EH (cell line): Measurements from ENCODE around the gene SPCS1.
A peak's percentile ranks its signal among the peaks of the same experiment; 100 is the strongest.
"Not testable (repeated sequence)": the region's sequence is repeated elsewhere in the genome, so short reads cannot be mapped to it uniquely, and the experiment has no call there.

Source experiments
- DNase-seq: peaks from one replicate; pipeline ENCODE4 v3.0.0-alpha.2; 2015; ENCODE audit warnings: low read depth

The SPCS1 gene

DNA sequence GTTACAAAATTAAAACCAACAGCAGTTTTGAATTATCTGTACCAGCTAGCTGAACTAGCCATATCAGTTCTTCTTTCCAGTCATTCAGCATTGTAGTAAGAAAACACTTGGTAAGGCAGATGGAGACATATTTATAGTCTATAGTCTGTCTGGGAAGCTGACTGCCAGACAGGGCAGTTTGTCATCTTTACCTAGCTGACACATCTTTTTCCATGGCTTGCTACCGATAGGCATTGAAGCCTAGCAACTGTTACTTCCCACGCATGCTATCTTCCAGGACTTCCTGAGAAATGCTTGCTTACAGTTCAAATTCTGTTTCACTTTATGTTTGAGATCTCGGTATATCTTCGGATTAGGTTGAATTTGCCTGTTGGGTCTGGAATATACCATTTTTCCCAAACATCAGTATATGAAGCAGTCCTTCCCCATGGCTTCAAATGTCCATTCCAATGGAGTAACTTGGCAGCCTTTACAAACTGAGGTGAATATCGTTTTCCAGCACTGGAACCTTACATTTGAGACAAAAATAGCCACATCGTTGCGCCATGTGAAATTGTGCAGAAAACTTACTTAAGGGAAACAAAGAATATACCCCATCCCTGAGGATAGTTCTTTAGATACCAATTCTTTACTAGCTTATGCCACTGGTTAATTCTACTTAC, 11.2 kb upstream of the SPCS1 start:
- no peak for DNase-seq

DNA sequence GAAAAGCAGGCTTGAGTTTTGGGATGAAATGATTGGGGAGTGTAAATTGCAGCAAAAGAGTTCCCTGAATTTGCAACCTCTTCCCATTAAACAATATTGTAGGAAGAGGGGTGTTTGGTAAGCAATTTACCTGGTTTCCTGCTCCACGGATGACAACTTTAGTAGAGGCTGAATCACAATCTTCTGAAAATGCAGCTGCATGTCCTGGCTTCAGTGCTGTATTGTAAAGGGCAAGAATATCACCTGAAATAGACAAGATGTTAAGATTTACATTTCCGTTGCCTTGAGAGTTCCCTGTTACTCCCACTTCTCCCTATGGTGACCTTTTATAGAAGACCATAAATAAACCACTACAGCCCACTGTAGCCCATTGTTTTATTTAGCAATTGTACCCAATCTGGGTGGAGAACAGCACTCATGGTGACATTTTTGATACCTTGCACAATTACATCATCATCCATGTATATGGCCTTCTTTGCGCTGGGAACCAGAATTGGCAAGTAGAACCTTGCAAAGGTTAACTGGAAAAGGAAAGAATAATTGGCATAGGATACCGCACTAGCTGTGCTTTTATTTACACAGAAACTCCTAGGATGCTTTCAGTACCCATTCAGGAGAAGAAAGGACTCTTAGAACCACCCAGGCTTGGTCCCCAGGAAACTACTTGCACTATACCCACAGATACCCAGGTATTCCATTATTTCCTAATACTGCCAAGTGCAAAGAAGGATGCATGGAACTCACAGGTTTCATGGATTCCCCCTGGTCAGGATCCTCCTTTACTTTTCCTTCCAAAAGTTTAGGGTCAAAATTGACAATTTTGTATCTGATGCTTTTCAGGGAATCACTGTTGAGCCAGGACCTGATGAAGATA, 9.9 kb upstream of the SPCS1 start:
- no peak for DNase-seq

- DNase-seq, result no peak
Observed at GRCh38 chr3:52696830-52697631, 8.9 kb upstream of the SPCS1 start.

- DNase-seq, result no peak
Observed at GRCh38 chr3:52697632-52697965, 8.3 kb upstream of the SPCS1 start.

- no peak for DNase-seq
Observed at GRCh38 chr3:52703341-52703740, 2.6 kb upstream of the SPCS1 start.

GRCh38 chr3:52704611-52705437, 1.1 kb upstream of the SPCS1 start:
- DNase-seq, result peak; percentile 60

DNA sequence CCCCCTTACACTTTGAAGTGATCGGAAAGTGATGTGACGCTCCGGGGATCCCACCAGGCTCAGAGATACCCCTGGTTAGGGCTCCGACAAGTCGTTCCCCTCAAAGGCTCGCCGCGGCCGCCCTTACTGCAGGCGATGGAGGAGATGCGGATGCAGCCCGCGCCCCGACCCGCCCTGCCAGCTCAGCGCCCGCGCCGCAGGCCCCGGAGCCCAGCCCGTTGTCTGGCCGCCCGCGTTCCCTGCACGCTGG, 543 bp upstream of the SPCS1 start:
- DNase-seq, result no peak

DNA sequence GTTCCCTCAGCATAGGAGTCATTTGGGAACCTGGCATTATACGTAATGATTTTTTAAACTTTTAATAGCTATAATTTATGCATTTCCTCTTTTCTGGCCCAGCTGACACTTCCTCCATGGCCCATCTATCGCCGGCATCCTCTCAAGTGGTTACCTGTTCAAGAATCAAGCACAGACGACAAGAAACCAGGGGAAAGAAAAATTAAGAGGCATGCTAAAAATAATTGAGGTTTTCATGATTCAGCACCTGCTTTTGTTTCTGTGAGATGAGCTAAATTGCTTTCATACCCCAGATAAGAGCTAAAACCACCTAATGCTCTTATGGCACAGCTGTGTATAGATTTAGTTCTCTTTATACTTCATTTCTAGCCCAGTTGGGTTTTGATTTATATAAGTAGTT, 1.7 kb downstream of the SPCS1 start:
- DNase-seq, result no peak

GRCh38 chr3:52710512-52710911, 4.6 kb downstream of the SPCS1 start:
- no peak for DNase-seq

DNA sequence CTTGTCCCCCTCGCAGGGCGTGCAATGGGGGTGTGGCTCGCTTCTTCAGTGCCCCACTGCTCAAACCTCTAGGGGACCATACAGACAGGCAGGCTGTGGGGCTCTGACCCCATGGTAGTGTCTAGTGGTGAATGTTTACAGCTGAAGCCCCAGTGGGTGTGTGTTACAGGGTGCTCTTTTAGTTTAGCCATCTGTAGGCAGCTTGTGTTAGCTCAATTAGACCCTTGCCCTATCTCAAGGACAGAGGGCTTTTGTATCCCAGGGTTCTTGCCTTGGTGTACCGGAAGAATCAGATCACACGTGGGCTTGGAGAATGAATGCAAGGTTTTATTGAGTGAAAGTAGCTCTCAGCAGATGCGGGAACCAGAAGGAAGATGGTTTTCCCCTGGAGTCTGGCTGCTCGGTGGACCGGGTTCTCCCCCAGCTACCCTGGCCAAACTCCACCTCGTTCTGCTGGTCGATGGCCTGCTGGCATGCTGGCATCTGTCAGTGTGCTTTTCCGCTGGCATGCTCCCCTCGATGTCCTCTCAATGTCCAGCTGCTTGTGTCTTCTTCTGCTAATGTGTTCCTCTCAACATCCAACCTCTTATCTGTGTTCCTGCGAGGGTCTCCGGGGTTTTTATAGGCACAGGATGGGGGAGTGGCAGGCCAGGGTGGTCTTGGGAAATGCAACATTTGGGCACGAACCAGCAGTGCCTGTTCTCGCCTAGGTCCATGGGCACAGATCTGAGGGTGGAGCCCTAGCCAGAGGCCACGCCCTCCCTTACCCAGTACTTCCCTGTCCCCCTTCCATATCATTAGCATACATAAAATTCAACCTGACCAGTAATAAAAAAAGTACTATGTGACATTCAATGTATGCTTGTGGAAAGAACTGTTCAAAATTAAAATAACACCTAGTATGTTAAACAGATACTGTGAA, 6.6 kb downstream of the SPCS1 start:
- no peak for DNase-seq

- no peak for DNase-seq
Observed at GRCh38 chr3:52714335-52715302, 8.7 kb downstream of the SPCS1 start.

GRCh38 chr3:52715714-52716305, 9.9 kb downstream of the SPCS1 start:
- DNase-seq, result no peak

DNA sequence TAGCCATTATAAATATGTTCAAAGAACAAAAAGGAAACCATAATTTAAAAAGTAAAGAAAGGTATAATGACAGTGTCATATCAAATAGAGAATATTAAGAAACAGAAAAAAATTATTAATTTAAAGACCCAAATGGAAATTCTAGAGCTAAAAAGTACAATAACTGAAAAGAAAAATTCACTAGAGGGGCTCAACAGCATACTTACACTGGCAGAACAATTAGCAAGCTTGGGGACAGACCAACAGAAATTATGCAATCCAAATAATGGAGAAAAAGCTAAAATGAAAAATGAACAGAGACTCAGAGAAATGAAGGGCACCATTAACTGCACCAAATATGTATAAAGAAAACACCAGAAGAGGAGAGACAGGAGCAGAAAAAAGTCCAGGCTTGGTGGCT, 13.7 kb downstream of the SPCS1 start:
- no peak for DNase-seq

GRCh38 chr3:52721002-52721729, 15.3 kb downstream of the SPCS1 start:
- DNase-seq, result no peak

GRCh38 chr3:52721730-52722008, 15.8 kb downstream of the SPCS1 start:
- DNase-seq, result no peak

DNA sequence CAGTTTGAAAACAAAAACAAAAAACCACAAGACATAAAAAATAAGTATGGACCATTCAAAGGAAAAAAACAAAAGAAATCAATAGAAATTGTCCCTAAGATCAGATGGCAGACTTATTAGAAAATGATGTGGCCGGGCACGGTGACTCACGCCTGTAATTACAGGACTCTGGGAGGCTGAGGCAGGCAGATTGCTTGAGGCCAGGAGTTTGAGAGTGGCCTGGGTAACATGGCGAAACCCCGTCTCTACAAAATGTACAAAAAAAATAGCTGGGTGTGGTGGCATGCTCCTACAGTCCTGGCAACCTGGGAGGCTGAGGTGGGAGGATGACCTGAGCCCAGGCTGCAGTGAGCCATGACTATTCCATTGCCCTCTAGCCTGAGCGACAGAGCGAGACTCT, 16.6 kb downstream of the SPCS1 start:
- no peak for DNase-seq

DNA sequence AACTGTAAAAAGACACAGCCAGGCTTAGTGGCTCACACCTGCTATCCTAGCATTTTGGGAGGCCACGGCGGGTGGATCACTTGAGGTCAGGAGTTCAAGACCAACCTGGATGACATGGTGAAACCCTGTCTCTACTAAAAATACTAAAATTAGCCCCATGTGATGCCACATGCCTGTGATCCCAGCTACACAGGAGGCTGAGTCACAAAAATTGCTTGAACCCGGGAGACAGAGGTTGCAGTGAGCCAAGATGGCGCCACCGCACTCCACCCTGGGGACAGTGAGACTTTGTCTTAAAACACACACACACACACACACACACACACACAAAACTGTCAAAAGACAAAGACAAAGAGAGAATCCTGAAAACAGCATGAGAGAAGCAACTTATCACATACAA, 18.0 kb downstream of the SPCS1 start:
- no peak for DNase-seq

GRCh38 chr3:52724511-52724910, 18.6 kb downstream of the SPCS1 start:
- DNase-seq, result no peak

DNA sequence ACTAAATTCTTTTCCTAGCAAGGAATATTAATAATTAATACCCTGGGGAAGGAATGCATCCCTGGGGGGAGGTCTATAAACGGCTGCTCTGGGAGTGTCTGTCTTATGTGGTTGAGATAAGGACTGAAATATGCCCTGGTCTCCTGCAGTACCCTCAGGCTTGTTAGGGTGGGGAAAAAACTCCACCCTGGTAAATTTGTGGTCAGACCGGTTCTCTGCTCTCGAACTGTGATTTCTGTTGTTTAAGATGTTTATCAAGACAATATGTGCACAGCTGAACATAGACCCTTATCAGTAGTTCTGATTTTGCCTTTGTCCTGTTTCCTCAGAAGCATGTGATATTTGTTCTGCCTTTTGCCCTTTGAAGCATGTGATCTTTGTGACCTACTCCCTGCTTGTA, 22.8 kb downstream of the SPCS1 start:
- not testable (repeated sequence) for DNase-seq
